CD4-positive, alpha-beta T cell treated with Interleukin-12 subunit alpha and Interleukin-12 subunit beta, for 1 hour (primary cell): Measurements from ENCODE around the gene MALL.
"Not testable (repeated sequence)": the region's sequence is repeated elsewhere in the genome, so short reads cannot be mapped to it uniquely, and the experiment has no call there.

Experiments used
- DNase-seq: peaks from one replicate; pipeline ENCODE4 v3.0.0-alpha.2; 2020

The MALL gene

GRCh38 chr2:110097506-110098220 lies 18.0 kb downstream of the MALL start:
- DNase-seq, result no peak

- DNase-seq, result no peak
Observed at GRCh38 chr2:110095994-110096633, 19.5 kb downstream of the MALL start.

- not testable (repeated sequence) for DNase-seq
Observed at GRCh38 chr2:110094884-110095534, 20.6 kb downstream of the MALL start.

- not testable (repeated sequence) for DNase-seq
Observed at GRCh38 chr2:110093924-110094323, 21.7 kb downstream of the MALL start.

DNA sequence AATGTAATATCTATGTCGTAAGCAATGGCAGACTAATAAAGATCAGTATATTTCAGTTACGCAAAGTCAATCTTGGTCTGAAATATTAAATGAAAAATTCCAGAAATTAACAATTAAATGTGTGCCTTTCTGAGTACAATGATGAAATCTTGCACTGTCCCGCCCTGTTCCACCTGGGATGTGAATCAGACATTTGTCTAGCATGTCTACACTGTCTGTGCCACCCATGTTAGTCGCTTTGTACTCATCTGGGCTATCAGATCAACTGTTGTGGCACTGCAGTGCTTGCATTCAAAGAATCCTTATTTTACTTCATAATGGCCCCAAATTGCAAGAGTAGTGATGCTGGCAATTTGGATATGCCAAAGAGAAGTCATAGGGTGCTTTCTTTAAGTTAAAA lies 25.5 kb downstream of the MALL start:
- DNase-seq, result not testable (repeated sequence)

GRCh38 chr2:110083757-110084156 lies 31.9 kb downstream of the MALL start:
- DNase-seq, result not testable (repeated sequence)

DNA sequence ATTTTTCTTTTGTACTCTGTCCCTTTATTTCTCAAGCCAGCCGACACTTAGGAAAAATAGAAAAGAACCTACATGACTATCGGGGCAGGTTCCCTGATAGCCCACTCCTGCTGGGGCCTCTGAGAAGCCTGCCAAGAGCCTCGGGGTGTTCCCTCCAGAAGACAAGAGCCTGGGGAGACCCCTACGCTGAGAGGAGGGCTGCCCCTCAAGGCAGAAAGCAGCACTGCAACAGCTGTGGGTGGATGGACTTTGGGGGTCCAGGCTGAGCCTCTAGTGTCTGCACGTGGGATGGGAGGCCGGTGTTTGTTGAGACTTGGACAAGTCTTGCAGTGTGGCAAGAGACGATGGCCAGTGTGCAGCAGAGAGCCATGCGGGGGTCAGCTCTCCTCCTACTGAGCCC lies 32.5 kb downstream of the MALL start:
- not testable (repeated sequence) for DNase-seq

DNA sequence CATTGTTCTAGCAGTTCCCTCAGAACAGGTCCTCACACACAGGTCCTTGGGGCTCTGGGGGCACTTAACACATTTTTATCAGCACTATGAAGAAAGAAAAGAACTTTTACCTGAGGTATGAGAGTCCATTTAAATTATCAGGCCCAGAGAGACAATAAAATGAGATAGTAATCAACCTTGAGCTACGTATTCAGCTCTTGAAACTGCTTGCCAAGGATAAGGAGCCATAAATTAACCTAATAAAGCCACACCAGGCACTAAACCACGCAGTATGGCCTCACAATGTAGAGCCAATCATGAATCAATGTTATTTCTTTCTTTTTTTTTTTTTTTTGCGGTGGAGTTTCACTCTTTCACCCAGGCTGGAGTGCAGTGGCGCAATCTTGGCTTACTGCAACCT lies 37.5 kb downstream of the MALL start:
- DNase-seq, result not testable (repeated sequence)

DNA sequence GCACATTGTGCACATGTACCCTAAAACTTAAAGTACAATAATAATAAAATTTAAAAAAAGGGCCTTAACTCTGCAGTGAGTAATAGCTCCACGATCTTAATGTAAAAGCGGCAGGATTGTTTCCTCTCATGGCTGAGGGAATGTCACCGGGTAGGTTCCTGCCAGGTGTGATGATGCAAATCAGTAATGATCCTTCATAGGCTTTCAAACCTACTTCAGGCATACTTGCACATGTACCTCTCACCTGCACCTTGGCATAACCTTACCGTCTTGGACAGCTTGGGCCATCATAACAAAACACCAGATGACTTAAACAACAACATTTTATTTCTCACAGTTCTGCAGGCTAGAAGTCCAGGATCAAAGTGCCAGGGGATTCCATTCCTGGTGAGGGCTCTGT lies 39.7 kb downstream of the MALL start:
- DNase-seq, result not testable (repeated sequence)

DNA sequence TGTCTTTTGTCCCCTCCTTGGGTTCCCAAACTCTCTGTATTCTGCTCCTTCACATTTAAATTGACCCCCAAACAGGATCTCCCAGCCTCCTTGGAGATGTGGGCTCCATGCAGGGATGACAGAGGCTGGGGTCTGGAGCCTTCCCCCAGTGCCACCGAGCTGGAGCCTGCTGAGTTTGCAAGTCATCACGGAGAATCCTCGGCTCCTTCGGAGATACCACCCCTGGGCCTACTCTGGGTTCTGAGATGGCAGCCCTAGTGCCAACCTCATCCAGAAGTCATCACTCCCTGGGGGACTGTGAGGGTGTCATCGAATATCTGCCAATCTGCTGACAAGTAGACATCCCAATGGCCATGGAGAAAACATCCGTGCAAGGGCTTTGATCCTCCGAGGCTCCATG lies 45.8 kb downstream of the MALL start:
- DNase-seq, result not testable (repeated sequence)

DNA sequence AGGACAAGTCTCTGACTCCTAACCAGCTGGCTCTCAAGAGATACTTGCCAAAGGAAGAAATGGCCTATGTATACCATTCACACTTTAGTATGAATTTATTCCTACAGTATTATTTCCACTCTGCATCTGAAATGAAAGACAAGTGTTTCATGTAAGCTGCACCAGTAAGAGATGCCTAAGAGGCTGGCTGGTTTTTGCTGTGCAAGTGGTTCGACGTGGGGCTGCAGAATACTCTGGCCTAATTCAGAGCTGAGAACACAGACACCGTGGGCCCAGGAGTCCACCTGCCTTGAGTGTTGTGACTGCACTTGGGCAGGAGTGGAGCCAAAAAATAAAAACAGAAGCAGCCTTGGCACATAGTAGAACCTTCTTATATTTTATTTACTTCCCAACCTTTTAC lies 47.5 kb downstream of the MALL start:
- DNase-seq, result not testable (repeated sequence)

GRCh38 chr2:110062332-110062731 lies 53.3 kb downstream of the MALL start:
- not testable (repeated sequence) for DNase-seq

DNA sequence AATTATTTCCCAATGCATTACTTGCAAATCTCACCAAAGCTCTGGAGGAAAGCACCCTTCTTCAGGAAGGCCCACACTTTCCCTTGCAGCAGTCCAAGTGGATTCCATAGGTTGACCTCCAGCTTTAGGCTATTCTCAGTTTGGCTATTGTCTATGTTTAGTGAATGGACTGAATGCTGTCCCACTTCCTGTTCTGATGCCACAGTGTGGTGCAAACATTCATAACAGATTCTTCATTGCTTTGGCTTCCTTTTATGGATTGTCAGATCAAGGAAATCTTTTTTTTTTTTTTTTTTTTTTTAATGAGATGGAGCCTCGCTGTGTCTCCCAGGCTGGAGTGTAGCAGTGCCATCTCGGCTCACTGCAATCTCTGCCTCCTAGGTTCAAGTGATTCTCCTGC lies 55.1 kb downstream of the MALL start:
- DNase-seq, result not testable (repeated sequence)

GRCh38 chr2:110059694-110060358 lies 55.8 kb downstream of the MALL start:
- not testable (repeated sequence) for DNase-seq

DNA sequence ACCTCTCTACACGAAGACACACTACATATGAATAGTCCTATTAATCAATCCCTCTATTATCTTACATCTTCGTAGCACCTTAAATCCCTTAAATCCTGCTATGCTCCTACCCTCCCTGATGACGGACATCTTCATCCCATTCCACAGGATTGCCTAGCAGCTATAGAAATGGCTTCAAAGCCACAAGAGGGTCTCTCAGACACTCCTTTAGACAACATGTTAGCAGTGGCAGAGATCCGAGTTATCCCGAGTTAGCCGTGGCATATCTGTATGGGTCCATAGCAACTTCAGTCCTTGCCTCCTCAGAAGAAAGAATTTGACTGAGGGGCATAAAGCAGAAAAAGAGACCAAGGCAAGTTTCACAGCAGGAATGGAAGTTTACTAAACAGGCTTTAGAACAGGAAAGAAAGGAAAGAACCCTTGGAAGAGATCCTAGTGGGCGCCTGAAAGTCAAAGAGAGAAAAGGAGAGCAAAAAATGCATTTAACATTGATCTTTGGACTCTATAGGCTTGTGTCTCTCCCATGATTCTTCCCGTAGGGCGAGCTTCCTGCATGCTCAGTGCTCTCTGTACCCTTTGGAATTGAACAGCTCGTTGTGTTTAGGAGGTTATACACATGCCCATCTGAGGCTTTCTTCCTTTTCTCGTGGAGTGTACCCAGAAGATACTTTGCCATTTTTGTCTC lies 56.5 kb downstream of the MALL start:
- not testable (repeated sequence) for DNase-seq

GRCh38 chr2:110058034-110058433 lies 57.6 kb downstream of the MALL start:
- DNase-seq, result not testable (repeated sequence)

GRCh38 chr2:110055819-110056408 lies 59.7 kb downstream of the MALL start:
- DNase-seq, result not testable (repeated sequence)

- DNase-seq, result not testable (repeated sequence)
Observed at GRCh38 chr2:110054521-110055407, 60.9 kb downstream of the MALL start.

DNA sequence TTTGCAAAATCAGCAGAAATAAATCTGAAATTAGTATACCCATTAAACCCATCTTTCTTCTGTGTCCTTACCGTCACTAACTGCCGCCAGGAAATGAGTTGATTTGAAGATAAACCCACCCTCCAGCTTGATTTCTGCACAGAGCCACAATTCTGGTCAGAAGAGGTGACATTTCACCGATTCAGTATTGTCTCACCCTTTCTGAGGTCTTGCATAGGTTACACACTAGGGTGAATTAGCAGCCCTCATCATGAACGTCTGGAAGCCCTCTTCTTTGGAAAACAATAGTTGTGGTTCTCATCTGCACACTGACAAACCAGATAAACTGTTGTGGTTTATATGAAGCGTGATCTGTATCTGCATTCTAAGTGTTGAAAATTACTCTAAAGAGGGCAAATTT lies 61.9 kb downstream of the MALL start:
- DNase-seq, result not testable (repeated sequence)

DNA sequence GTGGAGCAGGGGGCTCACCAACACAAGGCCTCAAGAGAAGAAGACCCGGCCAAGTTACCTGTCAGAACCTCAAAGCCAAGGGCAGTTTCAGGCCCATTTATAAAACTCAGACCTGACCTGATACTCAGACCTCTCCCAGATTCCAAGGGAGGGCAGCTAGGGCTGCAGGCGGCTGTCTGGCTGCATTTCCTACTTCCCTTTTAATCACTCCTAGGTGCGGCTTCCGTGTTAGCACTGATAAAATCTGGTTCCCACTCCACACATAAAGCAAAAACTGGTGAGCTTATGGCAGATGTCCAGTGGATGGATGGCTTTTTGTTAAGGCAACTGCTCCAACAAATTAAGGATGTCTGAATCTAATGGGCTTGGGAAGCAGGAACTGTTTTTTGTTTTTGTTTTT lies 63.5 kb downstream of the MALL start:
- not testable (repeated sequence) for DNase-seq

DNA sequence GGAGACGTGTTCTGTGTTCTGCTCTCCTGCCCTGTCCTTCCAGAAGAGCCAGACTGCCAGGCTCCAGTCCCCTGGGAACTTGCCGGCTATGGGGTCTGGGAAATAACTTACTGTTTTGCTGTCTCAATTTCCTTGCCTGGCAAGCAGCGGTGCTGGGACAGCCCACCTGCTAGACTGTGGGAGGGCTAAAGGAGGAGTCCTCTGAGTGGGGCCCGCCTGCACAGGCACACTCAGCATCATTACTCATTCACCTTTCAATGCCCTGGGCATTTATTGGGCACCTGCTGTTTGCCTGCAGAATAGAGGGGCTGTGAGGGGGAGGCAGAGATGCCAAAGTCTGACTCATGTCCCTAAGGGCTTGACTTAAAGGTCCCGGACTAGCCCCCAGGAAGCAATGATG lies 65.4 kb downstream of the MALL start:
- not testable (repeated sequence) for DNase-seq
